Measurements from ENCODE around the gene AFG3L2.
"Not testable (repeated sequence)": the region's sequence is repeated elsewhere in the genome, so short reads cannot be mapped to it uniquely, and the experiment has no call there.

Gene AFG3L2

GRCh38 chr18:12376754-12377555 is at the start of gene AFG3L2:
Gene AFG3L2 (minus strand): TSS chr18:12377227. CDS start chr18:12377082, 145 bp downstream.
- DNase-seq, result peak; percentile 100

GRCh38 chr18:12424252-12424651 is 47.2 kb upstream of the AFG3L2 start:
- no peak for DNase-seq

DNA sequence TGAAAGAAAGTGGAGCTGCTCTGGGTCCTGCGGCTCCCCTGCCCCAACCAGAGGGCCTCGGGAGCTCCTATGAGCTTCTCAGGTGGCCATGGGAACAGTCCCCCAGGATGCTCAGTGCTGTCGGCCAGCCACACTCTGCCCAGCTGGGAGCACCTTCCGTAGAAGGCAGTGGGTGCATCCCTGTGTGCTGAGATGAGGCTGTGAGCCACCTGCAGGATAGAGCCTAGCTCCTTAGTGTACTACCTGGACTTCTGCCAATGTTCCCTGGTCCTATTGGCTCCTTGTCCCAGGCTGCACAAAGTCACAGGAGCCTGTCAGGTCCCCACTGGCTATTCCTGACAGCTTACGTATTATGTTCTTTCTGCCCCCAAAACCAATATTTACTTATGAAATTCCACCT is 46.8 kb upstream of the AFG3L2 start:
- DNase-seq, result no peak

GRCh38 chr18:12423393-12423792 is 46.4 kb upstream of the AFG3L2 start:
- no peak for DNase-seq

- no peak for DNase-seq
Measured at GRCh38 chr18:12422936-12423335, 45.9 kb upstream of the AFG3L2 start.

- no peak for DNase-seq
Measured at GRCh38 chr18:12421732-12422131, 44.7 kb upstream of the AFG3L2 start.

- no peak for DNase-seq
Measured at GRCh38 chr18:12420821-12421421, 43.9 kb upstream of the AFG3L2 start.

GRCh38 chr18:12417687-12418086 is 40.7 kb upstream of the AFG3L2 start:
- no peak for DNase-seq

DNA sequence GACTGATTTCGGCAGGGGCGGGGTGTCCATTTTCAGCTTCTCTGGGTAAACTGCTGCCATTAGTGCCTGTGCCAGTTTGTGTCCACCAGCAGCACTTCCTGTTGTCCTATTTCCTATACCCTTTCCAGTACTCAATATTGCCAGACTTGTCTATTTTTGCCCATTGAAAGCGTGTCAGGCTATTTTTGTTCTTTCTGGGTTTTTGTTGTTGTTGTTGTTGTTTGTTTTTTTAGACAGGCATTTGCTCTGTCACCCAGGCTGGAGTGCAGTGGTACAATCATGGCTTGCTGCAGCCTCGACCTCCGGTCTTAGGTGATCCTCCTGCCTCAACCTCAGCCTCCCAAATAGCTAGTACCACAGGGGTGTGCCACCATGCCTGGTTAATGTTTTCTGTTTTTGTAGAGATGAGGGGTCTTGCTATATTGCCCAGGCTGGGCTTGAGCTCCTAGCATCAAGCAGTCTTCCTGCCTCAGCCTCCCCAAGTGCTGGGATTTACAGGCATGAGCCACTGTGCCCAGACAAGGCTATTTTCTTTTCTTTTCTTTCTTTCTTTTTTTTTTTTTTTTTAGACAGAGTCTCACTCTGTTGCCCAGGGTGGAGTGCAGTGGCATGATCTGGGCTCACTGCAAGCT is 39.2 kb upstream of the AFG3L2 start:
- DNase-seq, result no peak

GRCh38 chr18:12411456-12411855 is 34.4 kb upstream of the AFG3L2 start:
- DNase-seq, result no peak

DNA sequence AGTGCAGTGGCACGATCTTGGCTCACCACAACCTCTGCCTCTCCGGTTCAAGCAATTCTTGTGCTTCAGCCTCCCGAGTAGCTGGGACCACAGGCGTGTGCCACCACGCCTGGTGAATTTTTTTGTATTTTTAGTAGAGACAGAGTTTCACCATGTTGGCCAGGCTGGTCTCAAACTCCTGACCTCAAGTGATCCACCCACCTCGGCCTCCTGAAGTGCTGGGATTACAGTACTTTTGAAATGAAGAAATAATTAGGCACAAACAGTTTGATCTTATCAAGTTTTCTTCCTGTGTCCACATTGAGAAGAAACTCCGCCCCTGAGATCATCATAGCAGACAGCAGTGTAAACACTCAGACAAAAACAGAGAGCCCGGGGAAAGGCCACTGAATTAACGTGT is 33.7 kb upstream of the AFG3L2 start:
- DNase-seq, result not testable (repeated sequence)

DNA sequence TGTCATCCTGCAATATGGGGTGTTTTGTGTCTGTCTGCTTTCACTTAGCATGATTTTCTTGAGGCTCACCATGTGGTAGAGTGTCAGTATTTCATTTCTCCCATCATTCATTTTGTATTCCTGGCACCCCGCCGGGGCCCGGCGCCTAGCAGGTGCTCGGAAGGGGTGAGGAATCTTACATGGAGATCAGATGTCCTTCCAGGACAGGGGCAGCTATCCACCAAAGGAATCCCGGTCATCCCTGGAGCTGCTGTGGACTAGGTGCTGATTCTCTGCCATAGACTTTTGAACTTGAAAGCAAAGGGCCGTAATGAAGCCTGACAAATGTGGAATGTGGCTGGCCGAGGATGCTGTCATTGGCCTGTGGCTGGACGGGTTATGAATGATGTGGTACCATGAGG is 33.1 kb upstream of the AFG3L2 start:
- DNase-seq, result no peak

DNA sequence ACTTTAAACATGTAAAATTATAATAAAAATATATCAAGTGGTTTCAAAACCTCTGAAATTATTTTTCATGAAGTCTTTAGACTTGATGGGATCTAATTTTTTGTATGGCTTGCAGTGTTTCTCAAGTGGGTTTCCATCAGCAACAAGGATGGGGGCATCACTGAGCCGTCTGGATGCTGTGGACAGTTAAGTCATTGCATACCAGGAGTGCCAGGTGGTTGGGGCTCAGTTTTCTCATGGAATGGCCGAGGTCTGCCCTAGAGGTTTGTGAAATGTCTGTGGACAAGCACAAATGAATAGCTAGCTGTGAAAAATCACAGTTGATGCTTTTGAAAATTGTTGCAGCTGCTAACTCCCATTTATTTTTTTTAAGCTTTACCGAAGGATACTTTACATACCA is 32.4 kb upstream of the AFG3L2 start:
- DNase-seq, result no peak

DNA sequence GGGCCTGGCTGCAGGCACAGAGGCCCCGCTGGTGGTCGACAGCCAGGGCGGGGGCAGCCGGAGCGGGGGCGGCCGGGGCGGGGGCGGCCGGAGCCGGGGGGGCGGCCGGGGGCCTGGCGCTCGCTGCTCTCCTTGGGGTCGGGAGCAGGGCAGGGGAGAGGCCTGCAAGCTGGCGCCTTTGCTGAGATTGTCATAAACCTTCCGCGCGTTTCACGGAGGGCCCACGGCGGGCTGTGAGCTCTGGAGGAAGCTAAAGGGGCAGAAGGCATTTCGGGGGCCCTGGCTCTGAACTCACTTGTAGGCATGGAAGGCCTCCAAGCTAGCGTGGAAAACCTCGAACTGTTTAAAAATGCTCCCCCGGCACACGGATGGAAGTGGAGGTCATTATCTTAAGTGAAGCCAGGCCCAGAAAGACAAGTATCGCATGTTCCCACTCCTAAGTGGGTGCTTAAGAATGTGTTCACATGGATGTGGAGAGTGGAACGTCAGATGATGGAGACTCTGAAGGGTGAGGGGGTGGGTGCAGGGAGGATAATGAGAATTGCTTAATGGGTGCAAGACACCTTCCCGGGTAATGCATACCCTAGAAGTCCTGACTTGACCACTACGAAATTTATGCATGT is 31.3 kb upstream of the AFG3L2 start:
- DNase-seq, result peak; percentile 18

DNA sequence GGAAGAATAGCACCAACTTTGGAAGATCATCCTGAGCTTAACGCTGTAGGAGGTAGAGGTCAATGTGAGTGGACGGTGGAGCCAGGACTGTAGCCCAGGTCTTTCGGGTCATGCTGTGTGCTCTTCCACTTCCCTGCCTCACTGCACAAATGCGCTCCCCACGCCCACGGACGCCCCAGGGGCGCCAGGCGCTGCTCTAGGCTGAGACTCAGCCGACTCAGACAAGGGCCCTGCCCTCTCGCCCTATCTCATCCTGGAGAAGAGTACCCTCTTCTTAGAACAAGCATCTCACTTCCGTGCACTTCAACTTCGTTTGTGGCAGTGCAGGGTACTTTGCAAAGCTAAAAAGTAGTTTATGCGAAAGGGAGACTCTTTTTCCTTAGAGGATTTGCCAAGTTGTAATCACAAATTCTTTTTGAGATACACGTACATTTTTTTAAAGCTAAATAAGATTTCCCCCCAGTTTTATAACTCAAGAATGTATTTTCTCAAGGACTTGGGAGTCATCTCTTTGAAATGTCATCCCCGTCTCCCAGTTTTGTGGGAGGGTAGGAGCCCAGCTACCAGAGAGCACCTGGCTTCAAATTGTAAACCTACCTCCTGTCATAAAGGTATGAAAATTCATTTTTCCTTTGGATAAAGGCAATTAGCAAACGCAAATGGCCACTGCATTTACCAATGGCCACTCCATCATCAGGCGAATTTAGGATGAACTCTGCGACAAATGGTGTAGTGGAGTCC is 29.5 kb upstream of the AFG3L2 start:
- DNase-seq, result peak; percentile 27

DNA sequence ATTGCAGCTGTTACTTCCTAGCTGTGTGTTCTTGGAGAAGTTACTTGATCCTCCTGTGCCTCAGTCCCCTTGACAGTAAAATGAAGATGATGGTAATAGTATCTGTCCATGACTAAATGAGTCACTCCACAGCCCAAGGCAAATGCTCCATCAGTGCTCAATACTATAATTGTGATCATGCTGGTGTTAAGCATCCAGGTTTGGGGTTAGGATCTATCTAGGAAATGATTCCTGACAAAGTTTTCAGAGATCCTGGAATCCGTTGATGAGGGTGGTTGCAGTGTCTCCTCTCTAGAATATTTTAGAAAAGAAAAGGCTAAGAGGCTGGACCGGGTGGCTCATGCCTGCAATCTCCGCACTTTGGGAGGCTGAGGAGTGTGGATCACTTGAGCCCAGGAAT is 28.0 kb upstream of the AFG3L2 start:
- DNase-seq, result no peak

- DNase-seq, result no peak
Measured at GRCh38 chr18:12403601-12404506, 26.8 kb upstream of the AFG3L2 start.

GRCh38 chr18:12401881-12402280 is 24.9 kb upstream of the AFG3L2 start:
- no peak for DNase-seq

DNA sequence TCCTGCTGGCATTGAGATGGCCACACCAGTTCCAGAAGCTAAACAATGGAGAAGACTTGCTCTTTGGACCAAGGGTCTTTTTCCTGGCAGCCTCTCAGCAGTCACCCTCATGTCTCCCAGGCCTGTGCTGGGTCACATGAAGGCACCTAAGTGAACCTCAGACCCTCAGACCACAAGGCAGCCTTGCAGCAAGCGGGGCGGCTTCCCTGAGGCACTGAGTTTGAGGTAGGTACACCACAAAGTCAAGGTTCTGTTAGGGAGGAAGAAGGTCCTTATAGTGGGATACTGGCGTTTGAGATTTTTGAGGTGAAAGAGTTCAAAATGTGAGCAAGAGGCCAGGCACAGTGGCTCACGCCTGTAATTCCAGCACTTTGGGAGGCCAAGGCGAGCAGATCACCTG is 22.2 kb upstream of the AFG3L2 start:
- no peak for DNase-seq

- DNase-seq, result no peak
Measured at GRCh38 chr18:12398625-12399024, 21.6 kb upstream of the AFG3L2 start.

GRCh38 chr18:12397793-12398192 is 20.8 kb upstream of the AFG3L2 start:
- DNase-seq, result no peak

- no peak for DNase-seq
Measured at GRCh38 chr18:12397254-12397653, 20.2 kb upstream of the AFG3L2 start.
